ENCODE results near the gene STAM. TPM values are rescaled to one million over a fixed set of nuclear protein-coding genes. Genes with fewer than 3 reads are reported as not detected.

The STAM gene
- total RNA-seq, 1 experiment from 2014 or later: 17.0 TPM

- no peaks in the 10 kb centered on the region for H3K27me3 Mint-ChIP-seq (ENCODE audit: unreplicated experiment)
- H3K36me3 Mint-ChIP-seq (ENCODE audit: insufficient read depth, unreplicated experiment): no peaks in the 10 kb centered on the region
- no peaks in the 10 kb centered on the region for H3K9me3 Mint-ChIP-seq (ENCODE audit: low read depth, unreplicated experiment)
- intact Hi-C loops (cut with micrococcal nuclease; ENCODE audit: unreplicated experiment): no loop called here
- CTCF ChIA-PET: no interaction called here
- BruUV-seq (replicated peaks): no TSS peak
- H3K4me1 Mint-ChIP-seq (ENCODE audit: low read depth, unreplicated experiment): no peaks in the 10 kb centered on the region
- H3K4me3 Mint-ChIP-seq (ENCODE audit: low read depth, unreplicated experiment): no peak overlapping the region
- TF ChIP-seq, protein P1, sequence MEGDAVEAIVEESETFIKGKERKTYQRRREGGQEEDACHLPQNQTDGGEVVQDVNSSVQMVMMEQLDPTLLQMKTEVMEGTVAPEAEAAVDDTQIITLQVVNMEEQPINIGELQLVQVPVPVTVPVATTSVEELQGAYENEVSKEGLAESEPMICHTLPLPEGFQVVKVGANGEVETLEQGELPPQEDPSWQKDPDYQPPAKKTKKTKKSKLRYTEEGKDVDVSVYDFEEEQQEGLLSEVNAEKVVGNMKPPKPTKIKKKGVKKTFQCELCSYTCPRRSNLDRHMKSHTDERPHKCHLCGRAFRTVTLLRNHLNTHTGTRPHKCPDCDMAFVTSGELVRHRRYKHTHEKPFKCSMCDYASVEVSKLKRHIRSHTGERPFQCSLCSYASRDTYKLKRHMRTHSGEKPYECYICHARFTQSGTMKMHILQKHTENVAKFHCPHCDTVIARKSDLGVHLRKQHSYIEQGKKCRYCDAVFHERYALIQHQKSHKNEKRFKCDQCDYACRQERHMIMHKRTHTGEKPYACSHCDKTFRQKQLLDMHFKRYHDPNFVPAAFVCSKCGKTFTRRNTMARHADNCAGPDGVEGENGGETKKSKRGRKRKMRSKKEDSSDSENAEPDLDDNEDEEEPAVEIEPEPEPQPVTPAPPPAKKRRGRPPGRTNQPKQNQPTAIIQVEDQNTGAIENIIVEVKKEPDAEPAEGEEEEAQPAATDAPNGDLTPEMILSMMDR (IDR thresholded peaks at IDR 0.05; ENCODE audit: unreplicated experiment): no peak
- DNase-seq: no peak
- no peak overlapping the region for H3K27ac Mint-ChIP-seq (ENCODE audit: unreplicated experiment)
Measured at GRCh38 chr10:17758896-17759295, 114.9 kb downstream of the STAM start.

DNA sequence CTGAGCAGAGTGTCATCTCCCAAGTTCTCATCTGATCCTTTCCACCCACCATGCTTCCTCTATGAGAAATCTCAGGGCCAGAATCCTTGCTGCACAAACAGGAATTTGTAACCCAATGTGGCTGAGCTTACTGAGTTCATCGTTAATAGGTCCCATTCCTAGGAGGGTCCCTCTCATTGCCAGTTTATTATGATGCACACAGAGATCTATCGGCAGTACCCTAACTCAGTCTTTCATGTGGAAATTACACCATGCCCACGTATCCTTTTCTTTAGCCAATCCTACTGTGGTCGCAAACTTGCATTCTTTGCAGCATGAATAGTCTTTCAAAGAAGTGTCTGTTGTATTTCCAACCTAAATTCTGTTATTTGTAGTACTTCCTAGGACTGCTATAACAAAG lies 120.2 kb downstream of the STAM start:
- no peaks in the 10 kb centered on the region for H3K27me3 Mint-ChIP-seq (ENCODE audit: unreplicated experiment)
- CTCF ChIA-PET: no interaction called here
- H3K4me3 Mint-ChIP-seq (ENCODE audit: low read depth, unreplicated experiment): no peak overlapping the region
- H3K9me3 Mint-ChIP-seq (ENCODE audit: low read depth, unreplicated experiment): peaks cover 3% of the 10 kb centered on the region
- no peaks in the 10 kb centered on the region for H3K4me1 Mint-ChIP-seq (ENCODE audit: low read depth, unreplicated experiment)
- intact Hi-C loops (cut with micrococcal nuclease; ENCODE audit: unreplicated experiment): no loop called here
- H3K27ac Mint-ChIP-seq (ENCODE audit: unreplicated experiment): no peak overlapping the region
- TF ChIP-seq, protein P1 (IDR thresholded peaks at IDR 0.05; ENCODE audit: unreplicated experiment): no peak
- no TSS peak for BruUV-seq (replicated peaks)
- H3K36me3 Mint-ChIP-seq (ENCODE audit: insufficient read depth, unreplicated experiment): no peaks in the 10 kb centered on the region
- no peak for DNase-seq

DNA sequence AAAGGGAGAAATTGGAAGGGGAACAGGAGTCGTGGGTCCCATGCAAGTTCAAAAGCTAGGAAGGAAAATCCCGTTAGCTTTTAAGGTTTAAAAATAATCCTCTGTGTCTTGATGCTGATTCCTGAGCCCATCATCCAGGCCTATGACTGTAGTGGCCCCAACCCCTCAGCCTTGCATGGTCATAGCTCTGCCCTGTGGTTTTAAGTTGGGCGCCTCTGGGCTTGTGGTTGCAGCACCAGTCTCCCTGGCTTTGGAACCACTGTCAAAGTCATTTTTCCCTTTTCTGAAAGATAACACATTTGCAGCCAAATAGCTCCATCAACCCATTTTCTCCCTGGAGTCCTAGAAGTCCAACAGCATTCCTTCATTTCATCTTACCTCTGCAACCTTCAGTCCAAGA lies 121.7 kb downstream of the STAM start:
- DNase-seq: no peak
- TF ChIP-seq, protein P1 (IDR thresholded peaks at IDR 0.05; ENCODE audit: unreplicated experiment): no peak
- peaks cover 3% of the 10 kb centered on the region for H3K9me3 Mint-ChIP-seq (ENCODE audit: low read depth, unreplicated experiment)
- intact Hi-C loops (cut with micrococcal nuclease; ENCODE audit: unreplicated experiment): no loop called here
- H3K27ac Mint-ChIP-seq (ENCODE audit: unreplicated experiment): no peak overlapping the region
- no peak overlapping the region for H3K4me3 Mint-ChIP-seq (ENCODE audit: low read depth, unreplicated experiment)
- H3K27me3 Mint-ChIP-seq (ENCODE audit: unreplicated experiment): no peaks in the 10 kb centered on the region
- no TSS peak for BruUV-seq (replicated peaks)
- no peaks in the 10 kb centered on the region for H3K36me3 Mint-ChIP-seq (ENCODE audit: insufficient read depth, unreplicated experiment)
- H3K4me1 Mint-ChIP-seq (ENCODE audit: low read depth, unreplicated experiment): no peaks in the 10 kb centered on the region
- CTCF ChIA-PET: no interaction called here

Other genes with a start within 250 kb of the STAM start
- 0.14 TPM in 1 of 2 replicates, not detected in the other for gene ST8SIA6, start 189.6 kb upstream of the STAM start, total RNA-seq (2022)
- 13.2 and 17.3 TPM in 2 replicates for gene HACD1, start 26.8 kb upstream of the STAM start, total RNA-seq (2022)
- gene TMEM236, start 108.0 kb downstream of the STAM start, total RNA-seq (2022): 0.38 and 0.51 TPM in 2 replicates
- 0.09 TPM in 1 of 2 replicates, not detected in the other for gene MRC1, start 165.2 kb downstream of the STAM start, total RNA-seq (2022)

All from Calu3 (cell line).